Activated naive CD4-positive, alpha-beta T cell treated with anti-CD3 and anti-CD28 coated beads, Interleukin-2, amount 50 U/mL, for 24 hours (primary cell): Measurements from ENCODE around the gene RPL15.
"Not testable (repeated sequence)": the region's sequence is repeated elsewhere in the genome, so short reads cannot be mapped to it uniquely, and the experiment has no call there.

Source experiments
- H3K27ac Mint-ChIP-seq: one replicate; pipeline ENCODE4 v1.8.0; 2021; ENCODE audit warnings: mild to moderate bottlenecking, mixed read lengths
- H3K27me3 Mint-ChIP-seq: one replicate; pipeline ENCODE4 v1.8.0; 2021; ENCODE audit warnings: mixed read lengths
- H3K36me3 Mint-ChIP-seq: one replicate; pipeline ENCODE4 v1.8.0; 2021; ENCODE audit warnings: mixed read lengths
- H3K4me1 Mint-ChIP-seq: one replicate; pipeline ENCODE4 v1.8.0; 2021; ENCODE audit warnings: mixed read lengths
- H3K4me3 Mint-ChIP-seq: one replicate; pipeline ENCODE4 v1.8.0; 2021; ENCODE audit warnings: mild to moderate bottlenecking, mixed read lengths
- H3K9me3 Mint-ChIP-seq: one replicate; pipeline ENCODE4 v1.8.0; 2021; ENCODE audit warnings: mixed read lengths

Gene RPL15

DNA sequence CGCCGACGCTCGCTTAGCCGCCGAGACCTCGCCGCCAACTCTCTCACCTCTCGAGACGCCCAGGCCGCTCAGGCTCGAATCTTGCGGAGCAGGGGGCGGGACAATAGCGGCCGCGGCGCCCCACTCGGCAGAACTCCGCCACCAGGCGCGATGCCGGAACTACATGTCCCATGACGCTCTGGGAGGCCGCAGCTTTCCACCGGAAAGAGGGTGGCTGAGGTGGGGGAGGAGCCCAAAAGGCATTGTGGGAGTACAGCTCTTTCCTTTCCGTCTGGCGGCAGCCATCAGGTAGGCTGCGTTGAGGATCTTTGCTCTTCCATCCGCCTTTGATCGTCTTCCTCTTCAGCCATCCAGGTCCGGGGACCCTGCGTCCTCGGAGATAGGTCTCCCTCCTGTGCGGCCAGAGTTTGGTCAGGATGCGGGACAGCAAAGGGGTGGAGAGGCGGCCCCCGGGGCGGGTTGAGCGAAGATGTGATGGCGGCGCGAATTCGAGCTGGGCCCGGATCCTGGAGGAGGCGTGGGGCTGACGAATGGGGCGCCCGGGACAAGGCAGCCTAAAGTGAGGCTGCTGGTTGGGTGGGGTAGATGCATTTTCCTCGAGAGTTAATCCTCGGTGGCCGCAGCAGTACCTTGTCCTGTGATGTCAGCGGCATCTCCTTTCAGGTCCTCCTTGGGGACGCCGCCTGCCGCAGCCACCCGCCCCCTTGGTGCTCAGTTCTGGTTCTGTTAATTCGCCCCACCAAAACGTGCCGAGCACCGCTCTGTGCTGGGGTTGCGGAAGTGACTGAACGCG is at the start of gene RPL15, which contains the start of gene NKIRAS1:
Gene RPL15 (plus strand): TSS at position 247 of the 793 bp plus-strand sequence. CDS start 728 bp downstream, outside the sequence.
Gene NKIRAS1 (minus strand): TSS at position 105 of the 793 bp plus-strand sequence. CDS start 6,086 bp downstream, outside the sequence.
- Mint-ChIP-seq H3K36me3 (peaks cover 32% of the 10 kb centered on the region), H3K27ac (peak within 1 kb of the TSS; percentile 99), H3K4me3 (peak within 1 kb of the TSS; percentile 98), H3K4me1 (peaks cover 52% of the 10 kb centered on the region), H3K27me3 (no peaks in the 10 kb centered on the region), H3K9me3 (no peaks in the 10 kb centered on the region)

- H3K27me3 Mint-ChIP-seq = no peaks in the 10 kb centered on the region
- peaks cover 61% of the 10 kb centered on the region for H3K4me1 Mint-ChIP-seq
- H3K36me3 Mint-ChIP-seq = peaks cover 3% of the 10 kb centered on the region
- H3K4me3 Mint-ChIP-seq = no peak overlapping the region
- no peaks in the 10 kb centered on the region for H3K9me3 Mint-ChIP-seq
- peak overlapping the region; percentile 5 for H3K27ac Mint-ChIP-seq
Measured at GRCh38 chr3:23867400-23867799, 49.5 kb upstream of the RPL15 start.

GRCh38 chr3:23867838-23868237 is 49.1 kb upstream of the RPL15 start:
- Mint-ChIP-seq H3K27ac (peak overlapping the region; percentile 5), H3K4me3 (no peak overlapping the region), H3K36me3 (peaks cover 3% of the 10 kb centered on the region), H3K4me1 (peaks cover 57% of the 10 kb centered on the region), H3K9me3 (no peaks in the 10 kb centered on the region), H3K27me3 (no peaks in the 10 kb centered on the region)

DNA sequence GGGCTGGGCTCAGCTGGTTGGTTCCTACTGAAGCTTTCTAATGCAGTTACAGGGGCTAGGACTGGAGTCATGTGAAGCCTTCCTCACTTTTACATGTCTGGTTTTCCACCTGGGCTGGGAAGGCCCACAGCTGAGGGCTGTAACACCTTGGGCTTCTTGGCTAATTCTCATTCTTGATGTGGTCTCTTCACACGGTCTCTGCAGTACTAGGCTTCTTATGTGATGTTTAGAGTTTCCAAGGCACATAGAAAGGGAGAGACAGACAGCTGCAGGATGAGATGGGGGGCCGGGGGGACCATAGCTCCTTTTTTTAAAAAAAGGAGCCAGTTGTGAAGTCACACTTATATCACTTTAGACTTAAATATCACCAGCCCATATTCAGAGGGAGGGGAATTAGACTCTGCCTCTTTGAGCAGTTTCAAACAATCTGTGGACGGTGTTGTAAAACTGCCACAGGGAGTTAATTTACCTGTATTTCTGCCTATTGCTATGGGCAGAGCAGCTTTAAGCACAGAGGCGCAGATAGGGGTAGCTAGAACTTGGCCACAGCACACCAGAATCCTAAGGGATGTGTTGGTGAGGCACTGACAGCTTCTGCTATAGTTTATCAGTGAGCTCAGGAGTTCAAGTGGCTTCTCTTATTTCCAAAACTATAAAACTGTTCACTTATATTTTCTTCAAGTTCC is 46.8 kb upstream of the RPL15 start:
- no peaks in the 10 kb centered on the region for H3K9me3 Mint-ChIP-seq
- no peak overlapping the region for H3K4me3 Mint-ChIP-seq
- H3K36me3 Mint-ChIP-seq = no peaks in the 10 kb centered on the region
- H3K27ac Mint-ChIP-seq = no peak overlapping the region
- H3K27me3 Mint-ChIP-seq = no peaks in the 10 kb centered on the region
- H3K4me1 Mint-ChIP-seq = peaks cover 56% of the 10 kb centered on the region

GRCh38 chr3:23870663-23871043 is 46.3 kb upstream of the RPL15 start:
- not testable (repeated sequence) for H3K9me3 Mint-ChIP-seq, H3K27ac Mint-ChIP-seq, H3K36me3 Mint-ChIP-seq, H3K27me3 Mint-ChIP-seq, H3K4me3 Mint-ChIP-seq
- peaks cover 54% of the 10 kb centered on the region for H3K4me1 Mint-ChIP-seq

- H3K27ac Mint-ChIP-seq, H3K27me3 Mint-ChIP-seq, H3K36me3 Mint-ChIP-seq, H3K9me3 Mint-ChIP-seq, H3K4me3 Mint-ChIP-seq: not testable (repeated sequence)
- H3K4me1 Mint-ChIP-seq = peaks cover 53% of the 10 kb centered on the region
Measured at GRCh38 chr3:23871361-23871760, 45.6 kb upstream of the RPL15 start.

GRCh38 chr3:23872330-23872729 is 44.6 kb upstream of the RPL15 start:
- Mint-ChIP-seq H3K4me1 (peaks cover 52% of the 10 kb centered on the region), H3K4me3 (no peak overlapping the region), H3K9me3 (no peaks in the 10 kb centered on the region), H3K27ac (no peak overlapping the region), H3K27me3 (no peaks in the 10 kb centered on the region), H3K36me3 (peaks cover 2% of the 10 kb centered on the region)

GRCh38 chr3:23873941-23874340 is 43.0 kb upstream of the RPL15 start:
- Mint-ChIP-seq H3K9me3 (no peaks in the 10 kb centered on the region), H3K27ac (no peak overlapping the region), H3K4me1 (peaks cover 46% of the 10 kb centered on the region), H3K27me3 (no peaks in the 10 kb centered on the region), H3K36me3 (peaks cover 5% of the 10 kb centered on the region), H3K4me3 (no peak overlapping the region)

GRCh38 chr3:23874359-23875112 is 42.4 kb upstream of the RPL15 start:
- H3K27ac Mint-ChIP-seq = no peak overlapping the region
- H3K4me1 Mint-ChIP-seq = peaks cover 51% of the 10 kb centered on the region
- H3K27me3 Mint-ChIP-seq = no peaks in the 10 kb centered on the region
- H3K9me3 Mint-ChIP-seq = no peaks in the 10 kb centered on the region
- H3K36me3 Mint-ChIP-seq = peaks cover 5% of the 10 kb centered on the region
- H3K4me3 Mint-ChIP-seq = no peak overlapping the region

DNA sequence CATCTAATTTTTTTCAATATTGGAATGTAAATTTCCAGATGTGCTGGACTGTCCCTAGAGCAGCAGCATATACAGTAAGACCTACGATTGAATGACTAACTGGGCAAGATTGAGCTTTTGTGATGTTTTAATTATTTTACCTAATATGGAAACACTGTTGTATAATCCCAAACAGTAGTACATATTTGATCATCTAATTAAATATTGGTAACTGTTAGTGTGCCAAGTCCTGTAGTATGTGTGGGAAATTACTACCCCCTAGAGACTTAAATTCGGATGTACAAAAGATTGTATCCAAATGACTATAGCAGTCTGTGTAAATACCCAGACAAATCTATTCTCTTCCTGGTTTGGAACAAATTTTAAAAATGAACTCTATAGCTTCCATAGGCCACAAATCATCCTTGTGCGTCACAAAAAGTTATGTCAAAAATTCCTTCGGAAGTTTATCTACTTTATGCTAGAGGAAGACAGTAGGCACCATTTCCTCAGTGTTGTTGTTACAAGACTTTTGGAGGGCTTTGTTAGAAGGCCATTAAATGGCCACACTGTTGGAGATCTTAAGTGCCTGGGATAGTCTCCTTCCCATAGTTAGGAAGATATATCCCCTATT is 41.7 kb upstream of the RPL15 start:
- peaks cover 52% of the 10 kb centered on the region for H3K4me1 Mint-ChIP-seq
- H3K27me3 Mint-ChIP-seq = no peaks in the 10 kb centered on the region
- H3K36me3 Mint-ChIP-seq = peaks cover 5% of the 10 kb centered on the region
- H3K4me3 Mint-ChIP-seq = no peak overlapping the region
- H3K9me3 Mint-ChIP-seq = no peaks in the 10 kb centered on the region
- peak overlapping the region; percentile 17 for H3K27ac Mint-ChIP-seq

DNA sequence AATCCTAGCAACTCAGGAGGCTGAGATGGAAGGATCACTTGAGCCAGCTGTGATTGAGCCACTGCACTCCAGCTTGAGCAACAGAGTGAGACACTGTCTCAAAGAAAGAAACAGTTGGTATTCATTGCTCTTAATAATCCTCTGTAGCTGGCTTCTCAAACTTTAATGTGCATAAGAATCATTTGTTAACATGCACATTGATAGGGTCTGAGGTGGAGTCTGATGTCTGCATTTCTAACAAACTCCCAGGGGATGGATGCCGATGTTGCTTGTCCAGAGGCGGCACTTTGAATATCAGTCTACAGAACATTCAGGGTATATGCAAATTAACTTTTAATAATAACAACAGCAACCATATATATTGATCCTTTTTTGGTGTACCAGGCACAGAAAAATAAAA is 40.0 kb upstream of the RPL15 start:
- Mint-ChIP-seq H3K36me3 (peaks cover 5% of the 10 kb centered on the region), H3K4me1 (peaks cover 68% of the 10 kb centered on the region), H3K27ac (no peak overlapping the region), H3K4me3 (no peak overlapping the region), H3K27me3 (no peaks in the 10 kb centered on the region), H3K9me3 (no peaks in the 10 kb centered on the region)

GRCh38 chr3:23877329-23877980 is 39.5 kb upstream of the RPL15 start:
- H3K4me1 Mint-ChIP-seq = peaks cover 68% of the 10 kb centered on the region
- no peak overlapping the region for H3K4me3 Mint-ChIP-seq
- H3K27ac Mint-ChIP-seq = no peak overlapping the region

DNA sequence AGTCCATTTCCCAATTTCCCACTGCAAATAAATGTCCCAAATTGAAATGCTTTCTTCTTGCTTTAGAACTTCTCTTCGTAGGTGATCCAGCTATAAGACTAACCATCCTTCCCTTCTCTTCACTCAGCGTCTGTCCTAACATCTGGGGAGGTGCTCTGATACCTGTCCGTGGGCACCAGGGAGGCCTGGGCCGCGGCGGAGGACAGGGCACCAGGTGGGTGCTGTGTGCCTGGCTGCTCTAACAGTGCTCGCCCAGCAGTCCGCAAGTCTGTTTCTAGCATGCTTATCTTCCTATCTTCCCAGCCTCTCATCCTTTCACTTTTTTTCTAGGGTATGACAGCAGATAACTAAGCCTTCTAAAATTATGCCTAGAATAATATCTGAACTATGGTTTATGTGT is 37.4 kb upstream of the RPL15 start:
- Mint-ChIP-seq H3K27ac (peak overlapping the region; percentile 39), H3K27me3 (no peaks in the 10 kb centered on the region), H3K4me3 (no peak overlapping the region), H3K36me3 (peaks cover 5% of the 10 kb centered on the region), H3K4me1 (peaks cover 57% of the 10 kb centered on the region), H3K9me3 (no peaks in the 10 kb centered on the region)

More at GRCh38 chr3:23877329-23877980, 39.5 kb upstream of the RPL15 start:
- Mint-ChIP-seq H3K27me3 (no peaks in the 10 kb centered on the region), H3K36me3 (peaks cover 5% of the 10 kb centered on the region), H3K9me3 (no peaks in the 10 kb centered on the region)

DNA sequence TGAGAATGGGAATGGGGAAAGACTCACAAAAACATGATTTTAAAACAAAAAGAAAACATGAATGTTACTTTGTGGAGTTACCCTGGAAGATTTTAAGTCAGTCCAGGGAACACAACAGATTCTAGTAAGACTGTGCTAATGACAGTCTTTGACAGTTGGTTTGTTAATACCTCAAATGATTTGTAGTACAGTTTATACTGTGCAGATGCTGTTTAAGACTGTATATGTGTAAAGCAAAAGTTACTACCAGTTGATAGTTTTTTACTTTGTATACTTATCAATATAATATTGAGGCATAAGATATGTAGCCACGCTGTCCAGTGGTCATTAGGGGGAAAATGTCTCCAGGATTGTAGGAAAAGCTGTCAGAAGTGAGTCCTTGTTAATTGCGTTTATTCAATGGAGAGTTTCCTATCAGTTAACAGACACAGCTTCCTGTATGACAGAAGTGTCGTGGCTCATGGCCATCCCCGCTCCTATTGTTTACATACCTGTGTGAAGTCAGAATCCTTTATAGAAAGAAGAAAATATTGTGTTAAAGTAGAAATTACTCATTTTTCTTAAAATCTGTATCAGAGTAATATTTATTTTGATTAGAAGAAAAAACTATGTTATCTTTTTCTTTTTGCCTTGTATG is 36.1 kb upstream of the RPL15 start:
- H3K4me3 Mint-ChIP-seq = no peak overlapping the region
- H3K4me1 Mint-ChIP-seq = peaks cover 46% of the 10 kb centered on the region

More for the DNA sequence above, 36.1 kb upstream of the RPL15 start:
- Mint-ChIP-seq H3K9me3 (no peaks in the 10 kb centered on the region), H3K27ac (peak overlapping the region; percentile 63), H3K27me3 (no peaks in the 10 kb centered on the region), H3K36me3 (peaks cover 5% of the 10 kb centered on the region)
